Calu3 (cell line): ENCODE data around the gene MTG2. TPM values are rescaled to one million over a fixed set of nuclear protein-coding genes. Genes with fewer than 3 reads are reported as not detected.
A peak's percentile ranks its signal among the peaks of the same experiment; 100 is the strongest.

Experiments used
- BruUV-seq: library from RNA; stranded (reverse); fragments of 400-500 nt; replicated peaks from 2 replicates; lab custom pipeline; 2021; lab: Mats Ljungman, UMichigan
- CTCF ChIA-PET: fragments of 300-600 bp; sonication (Branson Sonifier 250); formaldehyde crosslinking; loops from one replicate; lab custom pipeline; 2022; ENCODE audit warnings: antibody characterized with exemption; lab: Charles Lee
- DNase-seq: peaks from one replicate; pipeline ENCODE4 v3.0.0; 2022
- H3K27ac Mint-ChIP-seq: one replicate; pipeline ENCODE4 v1.8.0; 2022; ENCODE audit warnings: mixed read lengths; ENCODE audit not compliant: unreplicated experiment
- H3K27me3 Mint-ChIP-seq: one replicate; pipeline ENCODE4 v1.8.0; 2022; ENCODE audit warnings: mixed read lengths; ENCODE audit not compliant: unreplicated experiment
- H3K36me3 Mint-ChIP-seq: one replicate; pipeline ENCODE4 v1.8.0; 2022; ENCODE audit warnings: mild to moderate bottlenecking, moderate library complexity, mixed read lengths; ENCODE audit not compliant: insufficient read depth, unreplicated experiment
- H3K4me1 Mint-ChIP-seq: one replicate; pipeline ENCODE4 v1.8.0; 2022; ENCODE audit warnings: mild to moderate bottlenecking, low read depth, mixed read lengths; ENCODE audit not compliant: unreplicated experiment
- H3K4me3 Mint-ChIP-seq: one replicate; pipeline ENCODE4 v1.8.0; 2022; ENCODE audit warnings: mild to moderate bottlenecking, low read depth, moderate library complexity, mixed read lengths; ENCODE audit not compliant: unreplicated experiment
- H3K9me3 Mint-ChIP-seq: one replicate; pipeline ENCODE4 v1.8.0; 2022; ENCODE audit warnings: low read depth, mixed read lengths; ENCODE audit not compliant: unreplicated experiment
- intact Hi-C: fragments of 100-400 bp; cut with micrococcal nuclease; formaldehyde crosslinking; loops from one replicate; pipeline ENCODE4 v1.10.0; 2022; ENCODE audit not compliant: unreplicated experiment
- total RNA-seq: library from RNA; stranded (reverse); gene quantifications from 2 replicates; pipeline ENCODE4 v1.2.3, GENCODE V29; 2022
- TF ChIP-seq, protein P1 (sequence below): fragments of 200-600 bp; IDR thresholded peaks from one replicate; pipeline ENCODE4 v1.8.0; 2022; ENCODE audit warnings: antibody characterized with exemption; ENCODE audit not compliant: unreplicated experiment

MTG2 gene
- total RNA-seq, 1 experiment from 2014 or later: 87.9 TPM

DNA sequence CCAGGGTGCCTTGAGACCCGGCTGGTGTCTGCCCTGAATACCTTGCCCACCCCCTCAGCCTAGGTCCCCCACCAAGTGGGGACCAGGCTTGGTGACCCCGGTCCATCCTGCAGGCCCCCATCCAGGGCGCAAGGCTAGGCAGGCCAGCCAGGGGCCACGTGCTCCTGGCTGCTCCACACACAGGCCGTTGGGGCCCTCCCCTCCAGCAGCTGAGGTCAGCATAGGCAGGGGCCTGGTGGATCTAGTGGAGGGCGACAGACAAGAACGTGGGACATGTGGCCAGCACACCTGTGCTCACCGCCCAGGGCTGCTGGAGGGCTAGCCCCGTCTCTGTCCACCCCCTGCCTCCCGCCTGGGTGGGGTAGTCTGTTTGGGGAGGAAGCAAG lies 44.8 kb downstream of the MTG2 start:
- Mint-ChIP-seq H3K27ac (no peak overlapping the region), H3K27me3 (peaks cover 51% of the 10 kb centered on the region), H3K4me3 (no peak overlapping the region), H3K4me1 (peaks cover 14% of the 10 kb centered on the region), H3K9me3 (no peaks in the 10 kb centered on the region), H3K36me3 (peaks cover 5% of the 10 kb centered on the region)
- DNase-seq: no peak
- no TSS peak for BruUV-seq
- intact Hi-C loops: no loop called here
- CTCF ChIA-PET: no interaction called here
- TF ChIP-seq, protein P1, sequence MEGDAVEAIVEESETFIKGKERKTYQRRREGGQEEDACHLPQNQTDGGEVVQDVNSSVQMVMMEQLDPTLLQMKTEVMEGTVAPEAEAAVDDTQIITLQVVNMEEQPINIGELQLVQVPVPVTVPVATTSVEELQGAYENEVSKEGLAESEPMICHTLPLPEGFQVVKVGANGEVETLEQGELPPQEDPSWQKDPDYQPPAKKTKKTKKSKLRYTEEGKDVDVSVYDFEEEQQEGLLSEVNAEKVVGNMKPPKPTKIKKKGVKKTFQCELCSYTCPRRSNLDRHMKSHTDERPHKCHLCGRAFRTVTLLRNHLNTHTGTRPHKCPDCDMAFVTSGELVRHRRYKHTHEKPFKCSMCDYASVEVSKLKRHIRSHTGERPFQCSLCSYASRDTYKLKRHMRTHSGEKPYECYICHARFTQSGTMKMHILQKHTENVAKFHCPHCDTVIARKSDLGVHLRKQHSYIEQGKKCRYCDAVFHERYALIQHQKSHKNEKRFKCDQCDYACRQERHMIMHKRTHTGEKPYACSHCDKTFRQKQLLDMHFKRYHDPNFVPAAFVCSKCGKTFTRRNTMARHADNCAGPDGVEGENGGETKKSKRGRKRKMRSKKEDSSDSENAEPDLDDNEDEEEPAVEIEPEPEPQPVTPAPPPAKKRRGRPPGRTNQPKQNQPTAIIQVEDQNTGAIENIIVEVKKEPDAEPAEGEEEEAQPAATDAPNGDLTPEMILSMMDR: no peak

DNA sequence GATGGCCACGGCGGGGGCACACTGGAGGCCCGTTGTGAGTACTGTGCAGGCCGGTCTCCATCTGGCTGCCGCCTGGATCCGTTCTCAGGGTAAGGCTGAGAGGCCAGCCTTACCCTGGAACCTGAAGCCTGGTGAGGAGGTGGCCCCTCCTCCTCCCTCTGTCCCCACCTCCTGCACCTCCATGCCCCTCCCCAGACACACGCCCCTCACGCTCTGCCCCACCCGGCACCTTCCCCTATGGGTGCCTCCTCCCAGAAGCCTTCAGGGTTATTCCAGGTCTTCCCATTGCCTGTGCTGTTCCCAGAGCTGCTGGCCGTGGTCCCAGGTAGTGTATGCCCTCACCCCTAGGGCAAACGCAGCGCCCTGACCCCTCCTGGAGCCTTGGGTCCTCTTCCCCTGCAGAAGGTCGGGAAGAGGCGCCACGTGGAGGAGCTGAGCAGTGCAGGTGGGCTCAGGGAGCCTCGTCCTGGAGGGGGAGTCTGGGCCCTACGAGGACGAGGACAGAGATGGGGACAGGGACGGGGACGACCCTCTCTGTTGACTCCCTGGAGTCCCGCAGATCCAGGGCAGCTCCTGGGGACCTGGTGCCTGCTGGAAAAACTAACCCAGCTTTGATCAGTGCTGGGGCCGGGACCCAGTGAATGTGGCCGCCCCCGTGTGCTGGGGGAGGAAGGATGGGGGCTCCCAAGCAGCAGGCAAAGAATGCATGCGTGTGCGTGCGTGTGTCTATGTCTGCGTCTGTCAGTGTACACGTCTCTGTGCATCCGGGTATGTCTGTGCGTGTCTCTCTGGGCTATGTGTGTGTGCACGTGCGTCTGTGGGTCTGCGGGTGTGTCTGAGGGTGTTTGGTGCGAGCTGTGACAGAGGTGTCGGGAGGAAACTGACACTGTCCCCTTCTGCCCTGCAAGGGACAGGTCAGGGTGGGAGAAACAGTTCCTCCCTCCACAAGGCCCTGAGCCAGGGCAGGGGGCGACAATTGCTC lies 45.4 kb downstream of the MTG2 start:
- Mint-ChIP-seq H3K27me3 (peaks cover 44% of the 10 kb centered on the region), H3K36me3 (peaks cover 5% of the 10 kb centered on the region), H3K9me3 (no peaks in the 10 kb centered on the region), H3K27ac (no peak overlapping the region), H3K4me3 (no peak overlapping the region), H3K4me1 (peaks cover 15% of the 10 kb centered on the region)
- CTCF ChIA-PET: no interaction called here
- BruUV-seq: no TSS peak
- TF ChIP-seq, protein P1: peak; percentile 27
- peak; percentile 43 for DNase-seq
- intact Hi-C loops: no loop called here

DNA sequence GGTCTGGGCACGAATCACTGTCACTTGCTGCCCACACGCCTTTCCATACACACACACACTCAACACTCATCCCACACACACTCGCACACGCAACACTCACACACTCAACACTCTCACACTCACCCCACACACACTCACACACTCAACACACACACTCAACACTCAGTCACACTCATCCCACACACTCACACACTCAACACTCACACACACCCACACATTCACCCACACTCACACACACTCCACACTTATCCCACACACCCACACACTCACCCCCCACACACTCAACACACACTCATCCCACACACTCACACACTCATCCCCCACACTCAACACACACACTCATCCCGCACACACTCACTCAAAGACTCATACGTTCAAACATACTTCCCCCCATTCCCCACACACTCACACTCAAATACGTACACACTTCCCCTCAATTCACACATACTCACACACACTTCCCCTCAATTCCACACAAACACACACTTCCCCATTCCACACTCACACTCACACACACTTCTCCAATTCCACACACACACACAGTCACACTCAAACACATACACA lies 46.2 kb downstream of the MTG2 start:
- peaks cover 15% of the 10 kb centered on the region for H3K4me1 Mint-ChIP-seq
- no peak for DNase-seq
- no peaks in the 10 kb centered on the region for H3K9me3 Mint-ChIP-seq
- intact Hi-C loops: no loop called here
- no TSS peak for BruUV-seq
- CTCF ChIA-PET: no interaction called here
- peaks cover 36% of the 10 kb centered on the region for H3K27me3 Mint-ChIP-seq
- H3K27ac Mint-ChIP-seq: no peak overlapping the region
- peaks cover 5% of the 10 kb centered on the region for H3K36me3 Mint-ChIP-seq
- TF ChIP-seq, protein P1: no peak
- H3K4me3 Mint-ChIP-seq: no peak overlapping the region

DNA sequence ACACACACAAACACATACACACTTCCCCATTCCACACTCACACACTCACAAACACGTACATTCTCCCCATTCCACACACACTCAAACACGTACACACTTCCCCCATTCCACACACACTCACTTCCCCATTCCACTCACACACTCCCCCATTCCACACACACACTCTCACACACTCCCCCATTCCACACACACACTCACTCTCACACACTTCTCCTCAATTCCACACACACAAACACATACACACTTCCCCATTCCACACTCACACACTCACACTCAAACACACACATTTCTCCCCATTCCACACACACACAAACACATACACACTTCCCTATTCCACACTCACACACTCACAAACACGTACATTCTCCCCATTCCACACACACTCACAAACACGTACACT lies 46.8 kb downstream of the MTG2 start:
- CTCF ChIA-PET: no interaction called here
- H3K36me3 Mint-ChIP-seq: peaks cover 5% of the 10 kb centered on the region
- DNase-seq: no peak
- no peaks in the 10 kb centered on the region for H3K9me3 Mint-ChIP-seq
- intact Hi-C loops: no loop called here
- TF ChIP-seq, protein P1: no peak
- H3K27me3 Mint-ChIP-seq: peaks cover 30% of the 10 kb centered on the region
- H3K4me3 Mint-ChIP-seq: no peak overlapping the region
- H3K4me1 Mint-ChIP-seq: peaks cover 15% of the 10 kb centered on the region
- no peak overlapping the region for H3K27ac Mint-ChIP-seq
- no TSS peak for BruUV-seq
